Mesendoderm (in vitro differentiated cells): ENCODE data around the gene TSPAN18.

Experiments used
- DNase-seq: peaks from one replicate; pipeline ENCODE4 v3.0.0; 2013
- H2AK5ac ChIP-seq: 2 replicates; pipeline ENCODE4 v1.6.1; 2013; ENCODE audit warnings: low read length, inconsistent platforms
- H2BK120ac ChIP-seq: 2 replicates; pipeline ENCODE4 v1.6.1; 2013; ENCODE audit warnings: low read depth, mild to moderate bottlenecking, low read length, moderate library complexity, mixed read lengths
- H2BK15ac ChIP-seq: replicated peaks from 2 replicates; pipeline ENCODE4 v1.6.1; 2013; ENCODE audit warnings: low read depth, mild to moderate bottlenecking, moderate library complexity
- H2BK5ac ChIP-seq: 2 replicates; pipeline ENCODE4 v1.6.1; 2013; ENCODE audit warnings: low read length, inconsistent platforms
- H3K18ac ChIP-seq: 2 replicates; pipeline ENCODE4 v1.6.1; 2013; ENCODE audit warnings: mild to moderate bottlenecking, low read length, mixed read lengths
- H3K23ac ChIP-seq: one replicate; pipeline ENCODE4 v1.6.1; 2013; ENCODE audit warnings: low read length
- H3K27ac ChIP-seq: 2 replicates; pipeline ENCODE4 v1.5.1; 2013; ENCODE audit warnings: low read depth, mild to moderate bottlenecking, inconsistent platforms, low read length, moderate library complexity
- H3K27me3 ChIP-seq: 2 replicates; pipeline ENCODE4 v1.6.1; 2013; ENCODE audit warnings: low read length, control low read depth, mild to moderate bottlenecking, inconsistent platforms; ENCODE audit not compliant: insufficient read depth, poor library complexity
- H3K36me3 ChIP-seq: 2 replicates; pipeline ENCODE4 v1.6.1; 2013; ENCODE audit warnings: low read length, inconsistent platforms; ENCODE audit not compliant: control insufficient read depth, insufficient read depth
- H3K4ac ChIP-seq: one replicate; pipeline ENCODE4 v1.6.1; 2013; ENCODE audit warnings: low read depth, mild to moderate bottlenecking, low read length, moderate library complexity
- H3K4me1 ChIP-seq: 2 replicates; pipeline ENCODE4 v1.6.1; 2013; ENCODE audit warnings: low read depth, low read length, inconsistent platforms; ENCODE audit not compliant: control insufficient read depth
- H3K4me2 ChIP-seq: 2 replicates; pipeline ENCODE4 v1.6.1; 2013; ENCODE audit warnings: low read length
- H3K4me3 ChIP-seq: 2 replicates; pipeline ENCODE4 v1.5.1; 2013; ENCODE audit warnings: mild to moderate bottlenecking, low read length
- H3K56ac ChIP-seq: one replicate; pipeline ENCODE4 v1.6.1; 2013; ENCODE audit warnings: low read length
- H3K79me1 ChIP-seq: 2 replicates; pipeline ENCODE4 v1.6.1; 2013; ENCODE audit warnings: low read length, inconsistent platforms
- H3K79me2 ChIP-seq: 2 replicates; pipeline ENCODE4 v1.6.1; 2013; ENCODE audit warnings: mild to moderate bottlenecking, low read length; ENCODE audit not compliant: control insufficient read depth, insufficient read depth
- H3K9ac ChIP-seq: 2 replicates; pipeline ENCODE4 v1.6.1; 2013; ENCODE audit warnings: low read length, inconsistent platforms
- H4K5ac ChIP-seq: one replicate; pipeline ENCODE4 v1.6.1; 2013; ENCODE audit warnings: low read length
- H4K8ac ChIP-seq: one replicate; pipeline ENCODE4 v1.6.1; 2013; ENCODE audit warnings: low read depth, mild to moderate bottlenecking, control low read depth, low read length, moderate library complexity
- WGBS: extraction: QIAGEN DNeasy Blood & Tissue Kit; methylation state at CpG from one replicate; pipeline ENCODE4 v1.1.7; 2013; ENCODE audit warnings: low lambda C conversion rate, missing lambda C conversion rate; ENCODE audit not compliant: insufficient coverage; ENCODE audit errors: extremely low coverage; 5-methylcytosine and 5-hydroxymethylcytosine counted together

The TSPAN18 gene

DNA sequence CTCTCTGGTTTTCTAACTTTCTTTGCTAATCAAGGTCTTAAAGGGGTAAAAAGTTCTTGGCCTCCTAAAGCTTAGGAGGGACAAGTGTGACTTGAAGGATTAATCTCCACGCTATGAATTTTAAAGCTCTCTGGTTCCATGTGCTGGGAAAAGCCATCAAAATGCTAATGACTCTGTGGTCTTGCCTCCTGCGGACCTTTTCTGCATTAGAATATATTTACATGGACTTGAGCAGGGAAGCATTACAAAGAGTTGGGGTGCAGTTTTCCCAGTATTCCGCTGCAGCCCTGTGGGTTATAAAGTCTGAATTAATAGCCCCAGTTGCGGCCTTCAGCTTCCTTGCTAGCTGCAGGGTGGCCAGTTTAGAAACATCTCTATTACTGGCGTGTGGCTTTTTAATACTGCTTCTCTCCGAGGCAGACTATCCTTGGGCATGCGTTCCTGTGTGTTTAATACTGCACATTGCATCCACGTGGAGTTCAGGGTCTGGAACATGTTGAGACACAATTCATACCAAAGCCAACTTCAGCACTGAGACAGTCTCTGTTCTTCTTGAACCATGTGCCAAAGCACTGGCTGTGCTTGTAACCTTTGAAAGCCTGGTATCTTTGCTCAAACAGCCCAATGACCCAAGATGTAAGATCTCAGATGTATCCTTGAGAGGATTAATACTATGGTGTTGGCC is 27.3 kb downstream of the TSPAN18 start:
- Histone ChIP-seq H4K5ac (no peak overlapping the region), H2AK5ac (no peak overlapping the region), H2BK5ac (no peak overlapping the region), H3K79me1 (no peaks in the 10 kb centered on the region), H3K4me3 (no peak overlapping the region), H3K4me1 (peaks cover 5% of the 10 kb centered on the region), H3K18ac (no peak overlapping the region), H2BK15ac (no peak overlapping the region), H3K23ac (no peak overlapping the region), H3K36me3 (no peaks in the 10 kb centered on the region), H2BK120ac (no peak overlapping the region), H3K79me2 (no peaks in the 10 kb centered on the region), H3K27ac (no peak overlapping the region), H3K9ac (no peak overlapping the region), H3K27me3 (no peaks in the 10 kb centered on the region), H3K56ac (no peak overlapping the region), H4K8ac (no peak overlapping the region), H3K4me2 (no peak overlapping the region), H3K4ac (no peak overlapping the region)
- DNase-seq = no peak
- WGBS = no CpG with 5 or more reads among the region's 8 CpGs

DNA sequence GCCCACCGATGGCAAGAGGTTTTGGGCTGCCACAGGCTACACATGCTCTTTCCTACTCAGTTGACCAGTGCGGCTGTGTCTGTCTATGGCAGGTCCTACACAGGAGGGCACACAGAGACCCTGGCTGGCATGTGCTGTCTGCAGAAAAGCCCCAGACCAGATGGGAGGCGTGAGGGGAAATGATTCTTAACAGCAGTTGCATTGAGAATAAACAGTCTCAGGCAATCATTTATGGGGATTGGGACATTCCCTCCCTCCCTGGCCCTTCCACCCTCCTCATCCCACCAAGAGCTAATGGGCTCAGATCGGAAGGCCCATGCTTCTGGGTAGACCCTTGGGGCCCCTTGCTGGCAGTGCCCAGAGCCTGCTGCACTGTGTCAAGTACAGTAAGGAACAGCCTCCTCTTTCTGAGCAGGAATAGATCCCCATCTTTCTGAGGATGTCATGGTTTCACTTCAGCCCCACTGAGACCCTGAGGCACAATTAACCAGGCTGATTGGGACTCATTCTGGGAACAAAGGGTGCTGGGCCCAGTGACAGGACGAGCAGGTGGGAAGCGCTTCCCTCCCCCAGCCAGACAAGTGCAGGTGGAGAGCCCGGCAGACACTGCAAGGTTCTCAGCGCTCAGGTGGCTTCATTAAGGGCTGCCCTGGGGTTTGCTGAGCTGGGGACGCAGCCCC is 28.3 kb downstream of the TSPAN18 start:
- no peak overlapping the region for H3K18ac ChIP-seq
- no peaks in the 10 kb centered on the region for H3K79me2 ChIP-seq
- no peak overlapping the region for H3K4me2 ChIP-seq
- no peaks in the 10 kb centered on the region for H3K27me3 ChIP-seq
- H2AK5ac ChIP-seq = peak overlapping the region; percentile 14
- no peak overlapping the region for H3K4me3 ChIP-seq
- no peak overlapping the region for H3K27ac ChIP-seq
- no peak overlapping the region for H4K5ac ChIP-seq
- no CpG with 5 or more reads among the region's 9 CpGs for WGBS
- no peak overlapping the region for H4K8ac ChIP-seq
- no peaks in the 10 kb centered on the region for H3K36me3 ChIP-seq
- no peak overlapping the region for H2BK15ac ChIP-seq
- no peaks in the 10 kb centered on the region for H3K79me1 ChIP-seq
- no peak for DNase-seq
- H3K23ac ChIP-seq = no peak overlapping the region
- H2BK120ac ChIP-seq = no peak overlapping the region
- H3K56ac ChIP-seq = peak overlapping the region; percentile 38
- peaks cover 5% of the 10 kb centered on the region for H3K4me1 ChIP-seq
- no peak overlapping the region for H3K4ac ChIP-seq
- no peak overlapping the region for H3K9ac ChIP-seq
- no peak overlapping the region for H2BK5ac ChIP-seq

DNA sequence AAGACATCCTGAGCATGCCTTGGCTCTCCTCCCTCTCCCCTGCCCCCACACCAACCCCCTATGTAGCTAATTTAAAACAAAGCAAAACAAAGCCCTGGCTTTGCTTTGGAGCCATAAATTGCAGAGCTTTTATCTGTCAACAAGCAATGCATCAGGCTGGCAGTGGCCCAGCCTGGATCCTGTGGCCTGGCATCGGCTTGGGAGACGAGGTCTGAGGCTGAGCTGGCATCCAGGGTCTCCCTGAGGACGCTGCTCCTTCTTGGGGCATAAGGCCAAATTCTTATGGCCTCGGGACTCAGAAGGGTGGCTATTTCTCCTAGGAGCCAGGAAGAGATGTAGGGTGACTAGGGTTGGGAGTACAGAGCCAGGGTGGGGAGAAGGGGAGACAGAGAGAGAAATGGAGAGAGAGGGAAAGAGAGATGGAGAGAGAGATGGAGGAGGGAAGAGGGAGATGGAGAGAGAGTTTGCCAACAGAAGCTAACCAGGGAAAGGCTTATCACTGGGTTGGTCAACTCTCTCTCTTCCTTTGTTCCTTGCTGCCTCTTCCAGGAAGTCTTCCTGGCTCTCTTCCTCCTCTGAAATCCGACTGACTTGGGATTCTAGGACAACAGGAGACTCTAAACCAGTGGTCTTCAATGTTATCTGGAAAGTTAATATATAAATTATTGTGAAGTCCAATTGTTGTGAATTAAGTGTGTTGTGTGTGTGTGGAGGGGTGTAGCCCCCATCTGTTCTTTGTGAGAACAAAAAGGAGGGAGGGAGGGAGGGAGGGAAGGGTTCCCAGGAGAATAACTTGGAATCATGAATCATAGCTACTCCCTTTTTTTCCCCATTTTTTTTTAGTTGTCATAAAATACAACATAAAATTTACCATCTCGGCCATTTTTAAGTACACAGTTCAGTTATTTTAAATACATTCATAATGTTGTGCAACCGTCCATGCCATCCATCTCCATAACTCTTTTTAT is 29.1 kb downstream of the TSPAN18 start:
- H3K23ac ChIP-seq = no peak overlapping the region
- no peak overlapping the region for H2BK5ac ChIP-seq
- no peak overlapping the region for H2AK5ac ChIP-seq
- H3K36me3 ChIP-seq = no peaks in the 10 kb centered on the region
- H3K4me3 ChIP-seq = no peak overlapping the region
- H3K79me1 ChIP-seq = no peaks in the 10 kb centered on the region
- no CpG with 5 or more reads among the region's 7 CpGs for WGBS
- no peak overlapping the region for H3K9ac ChIP-seq
- H3K27me3 ChIP-seq = no peaks in the 10 kb centered on the region
- H3K4me1 ChIP-seq = peaks cover 5% of the 10 kb centered on the region
- H3K18ac ChIP-seq = no peak overlapping the region
- H3K27ac ChIP-seq = no peak overlapping the region
- no peak overlapping the region for H3K4ac ChIP-seq
- no peak for DNase-seq
- no peak overlapping the region for H2BK15ac ChIP-seq
- H3K79me2 ChIP-seq = no peaks in the 10 kb centered on the region
- no peak overlapping the region for H2BK120ac ChIP-seq
- no peak overlapping the region for H3K56ac ChIP-seq
- no peak overlapping the region for H4K5ac ChIP-seq
- H3K4me2 ChIP-seq = no peak overlapping the region
- no peak overlapping the region for H4K8ac ChIP-seq

GRCh38 chr11:44758983-44759382 is 32.2 kb downstream of the TSPAN18 start:
- no peak overlapping the region for H2AK5ac ChIP-seq
- no peak overlapping the region for H3K18ac ChIP-seq
- H3K56ac ChIP-seq = no peak overlapping the region
- H3K36me3 ChIP-seq = no peaks in the 10 kb centered on the region
- H3K23ac ChIP-seq = no peak overlapping the region
- no peak overlapping the region for H4K8ac ChIP-seq
- H3K4me3 ChIP-seq = no peak overlapping the region
- no peak overlapping the region for H4K5ac ChIP-seq
- H3K79me1 ChIP-seq = no peaks in the 10 kb centered on the region
- no peak overlapping the region for H3K27ac ChIP-seq
- H3K4me2 ChIP-seq = no peak overlapping the region
- DNase-seq = no peak
- peaks cover 7% of the 10 kb centered on the region for H3K4me1 ChIP-seq
- H3K27me3 ChIP-seq = no peaks in the 10 kb centered on the region
- no peak overlapping the region for H3K4ac ChIP-seq
- H2BK5ac ChIP-seq = no peak overlapping the region
- H2BK15ac ChIP-seq = no peak overlapping the region
- WGBS = no CpG with 5 or more reads among the region's 4 CpGs
- no peaks in the 10 kb centered on the region for H3K79me2 ChIP-seq
- H2BK120ac ChIP-seq = no peak overlapping the region
- H3K9ac ChIP-seq = no peak overlapping the region

DNA sequence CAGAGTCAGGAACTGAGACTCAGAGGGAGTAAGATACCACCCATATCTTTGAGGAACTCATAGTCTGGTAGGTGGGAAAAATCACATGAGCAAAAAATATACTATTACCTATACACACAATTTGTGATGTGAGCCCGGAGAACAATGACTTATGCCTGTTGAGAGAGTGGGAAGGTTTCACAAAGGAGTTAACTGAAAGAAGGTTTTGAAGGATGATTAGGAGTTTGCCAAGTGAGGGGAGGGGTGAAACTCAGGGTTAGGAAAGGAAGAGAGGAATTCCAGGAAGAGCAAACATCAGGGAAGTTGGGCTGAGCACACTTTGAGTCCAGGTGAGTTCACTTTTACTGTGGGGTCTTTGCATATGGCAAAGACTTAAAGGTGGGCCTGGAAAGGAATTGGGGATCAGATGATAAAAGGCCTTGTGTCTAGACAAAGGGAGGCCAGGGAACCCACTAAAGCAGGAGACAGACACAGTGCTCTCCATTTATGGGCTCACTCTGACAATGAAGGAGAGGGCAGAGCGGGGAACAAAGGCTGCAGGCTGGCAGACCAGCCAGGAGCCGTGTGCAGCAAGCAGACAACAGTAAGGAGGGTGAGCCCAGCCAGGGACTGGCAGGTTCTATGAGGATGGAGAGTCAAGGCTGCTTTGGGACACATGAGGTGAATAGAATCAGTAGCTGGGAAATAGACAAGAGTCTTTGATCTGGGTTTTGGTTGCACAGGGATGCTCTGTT is 33.1 kb downstream of the TSPAN18 start:
- Histone ChIP-seq H3K18ac (no peak overlapping the region), H4K5ac (no peak overlapping the region), H2BK5ac (no peak overlapping the region), H3K56ac (no peak overlapping the region), H3K27me3 (no peaks in the 10 kb centered on the region), H3K4me3 (no peak overlapping the region), H3K4me1 (peaks cover 3% of the 10 kb centered on the region), H3K23ac (no peak overlapping the region), H3K79me2 (no peaks in the 10 kb centered on the region), H3K4ac (no peak overlapping the region), H4K8ac (no peak overlapping the region), H3K9ac (no peak overlapping the region), H2AK5ac (no peak overlapping the region), H2BK120ac (no peak overlapping the region), H2BK15ac (no peak overlapping the region), H3K27ac (no peak overlapping the region), H3K4me2 (no peak overlapping the region), H3K79me1 (no peaks in the 10 kb centered on the region), H3K36me3 (no peaks in the 10 kb centered on the region)
- no CpG with 5 or more reads among the region's 3 CpGs for WGBS
- no peak for DNase-seq
